GM19452 (cell line): Measurements from ENCODE around the gene SKI.

ENCODE experiments used
- ATAC-seq: cut with Tn5 transposase; IDR thresholded peaks from one replicate; pipeline ENCODE4 v1.9.1; 2021; ENCODE audit not compliant: unreplicated experiment

The SKI gene

DNA sequence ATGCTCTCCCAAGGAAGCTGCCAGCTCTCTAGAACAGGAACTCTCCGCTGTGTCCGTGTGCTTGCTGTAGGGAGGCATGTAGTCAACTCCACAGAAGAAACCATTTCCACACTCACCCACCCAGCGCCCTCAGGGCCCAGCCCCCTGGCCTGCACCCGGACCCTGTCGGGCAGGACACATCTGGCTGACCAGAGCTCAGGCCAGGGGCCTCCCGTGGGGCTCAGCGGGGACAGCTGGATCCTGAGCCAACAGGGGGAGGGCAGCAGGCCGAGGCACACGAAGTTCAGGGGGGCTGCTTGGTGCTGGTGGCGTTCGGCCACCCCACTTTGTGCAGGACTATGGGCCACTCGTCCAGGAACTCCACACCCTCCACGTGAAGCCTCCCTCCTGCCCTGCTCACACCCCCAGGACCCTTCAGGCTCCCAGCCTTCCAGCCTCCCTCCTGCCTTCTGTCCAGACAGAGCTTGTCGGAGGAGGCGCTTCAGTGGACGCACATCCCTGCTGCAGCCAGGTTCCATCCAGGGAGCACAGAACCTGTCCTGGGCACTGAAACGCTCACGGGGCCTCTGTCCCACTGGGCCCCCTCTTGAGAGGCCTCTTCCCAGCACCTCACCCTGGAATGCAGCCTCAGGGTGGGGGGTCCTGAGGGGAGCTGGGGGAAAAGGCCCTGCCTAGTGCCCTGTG, 18.6 kb upstream of the SKI start:
- no peak for ATAC-seq

DNA sequence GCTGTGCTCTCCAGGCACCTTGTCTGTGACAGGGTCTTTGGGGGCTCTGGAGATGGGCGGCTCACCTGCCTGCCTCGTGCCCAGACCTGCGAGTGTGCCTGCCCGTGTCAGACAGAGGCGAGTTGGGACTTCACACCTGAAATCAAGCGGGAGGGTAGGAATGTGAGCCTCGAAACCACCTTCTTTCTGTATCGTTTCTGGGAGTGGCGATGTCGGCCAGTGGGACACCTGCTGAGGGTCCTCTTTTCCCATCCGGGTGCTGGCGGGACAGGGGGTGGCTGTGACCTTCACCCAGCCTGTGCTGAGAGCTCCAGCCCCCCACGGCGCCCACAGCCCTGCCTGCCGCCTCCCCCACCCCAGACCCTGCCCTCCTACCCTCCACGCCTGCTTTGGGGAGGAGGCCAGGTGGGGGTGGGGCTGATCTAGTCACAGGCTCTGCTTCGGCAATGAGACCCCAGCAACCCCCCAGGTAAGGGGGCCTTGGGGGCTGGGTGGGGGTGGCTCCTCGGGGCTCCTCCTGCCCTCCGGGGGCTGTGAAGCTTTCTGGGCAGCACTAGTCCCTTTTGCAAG, 17.9 kb upstream of the SKI start:
- ATAC-seq: no peak

DNA sequence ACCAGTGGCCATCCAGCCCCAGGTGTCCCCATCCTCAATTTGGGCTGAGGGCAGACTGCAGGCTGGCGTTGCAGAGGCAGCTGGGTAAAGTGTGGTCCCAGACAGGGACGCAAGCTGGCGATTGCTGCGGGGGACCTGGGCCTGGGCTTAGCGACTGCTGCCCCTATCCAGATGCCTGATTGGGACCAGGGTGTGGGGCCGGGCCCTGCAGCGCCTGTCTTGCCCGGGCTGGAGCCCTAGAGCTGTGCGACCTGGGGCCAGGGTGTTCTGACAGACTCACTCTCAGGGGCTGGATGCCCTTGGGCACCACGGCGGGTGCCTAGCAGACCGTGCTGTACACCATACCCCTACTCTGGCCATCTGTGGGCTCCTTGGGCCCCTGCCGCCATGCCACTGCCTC, 17.3 kb upstream of the SKI start:
- ATAC-seq: no peak

DNA sequence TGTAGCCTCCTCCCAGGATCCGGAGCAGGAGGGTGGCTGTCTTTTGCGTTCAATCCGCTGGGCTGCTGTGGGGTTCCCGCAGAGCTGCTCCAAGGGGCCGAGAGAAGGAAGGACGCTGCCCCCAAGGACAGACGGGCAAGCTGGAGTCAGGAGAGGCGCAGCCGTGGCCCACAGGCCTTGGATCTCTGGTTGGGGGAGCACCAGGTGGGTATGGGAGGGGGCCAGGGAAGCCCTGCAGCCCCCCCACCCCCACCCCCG, 15.9 kb upstream of the SKI start:
- ATAC-seq: no peak

GRCh38 chr1:2212532-2213491, 15.3 kb upstream of the SKI start:
- ATAC-seq: no peak

DNA sequence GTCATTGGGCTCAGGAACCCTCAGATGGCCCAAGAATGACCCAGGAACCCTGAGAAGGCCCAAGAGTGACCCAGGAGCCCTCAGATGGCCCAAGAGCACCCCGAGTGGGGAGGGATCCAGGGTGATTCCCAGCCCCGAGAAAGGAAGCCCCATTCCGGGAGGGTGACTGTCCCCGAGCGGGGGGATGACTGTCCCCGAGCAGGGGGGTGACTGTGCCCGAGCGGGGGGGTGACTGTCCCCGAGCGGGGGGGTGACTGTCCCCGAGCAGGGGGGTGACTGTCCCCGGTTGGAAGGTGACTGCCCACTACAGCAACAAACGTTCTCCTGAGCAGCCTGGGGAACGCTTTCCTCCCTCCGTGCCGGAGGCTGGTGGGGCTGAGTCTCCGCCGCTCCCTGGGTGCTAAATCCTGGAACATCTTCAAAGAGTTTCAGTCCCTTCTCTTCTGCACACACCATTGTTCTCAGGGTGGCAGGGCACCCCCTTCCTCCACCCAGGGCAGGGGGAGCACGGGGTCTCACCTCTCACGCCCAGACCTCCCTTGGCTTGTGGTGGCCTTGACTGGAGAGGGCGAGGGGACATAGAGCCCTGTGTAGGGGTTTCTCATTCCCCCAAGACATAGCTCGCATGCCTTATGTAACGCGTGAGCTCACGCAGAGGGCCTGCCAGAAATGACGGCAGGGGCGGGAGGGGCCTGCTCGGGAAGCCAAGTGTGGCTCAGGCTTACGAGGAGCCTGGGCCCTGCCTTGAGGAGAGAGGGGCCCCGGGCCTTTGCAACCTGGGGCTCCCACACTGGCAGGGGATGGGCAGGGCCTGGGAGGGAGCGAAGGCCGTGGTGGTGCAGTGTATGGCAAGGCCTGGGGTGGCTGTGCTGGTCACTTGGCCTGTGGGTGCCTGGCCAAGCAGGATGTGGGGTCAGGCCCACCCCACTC, 14.3 kb upstream of the SKI start:
- ATAC-seq: no peak

DNA sequence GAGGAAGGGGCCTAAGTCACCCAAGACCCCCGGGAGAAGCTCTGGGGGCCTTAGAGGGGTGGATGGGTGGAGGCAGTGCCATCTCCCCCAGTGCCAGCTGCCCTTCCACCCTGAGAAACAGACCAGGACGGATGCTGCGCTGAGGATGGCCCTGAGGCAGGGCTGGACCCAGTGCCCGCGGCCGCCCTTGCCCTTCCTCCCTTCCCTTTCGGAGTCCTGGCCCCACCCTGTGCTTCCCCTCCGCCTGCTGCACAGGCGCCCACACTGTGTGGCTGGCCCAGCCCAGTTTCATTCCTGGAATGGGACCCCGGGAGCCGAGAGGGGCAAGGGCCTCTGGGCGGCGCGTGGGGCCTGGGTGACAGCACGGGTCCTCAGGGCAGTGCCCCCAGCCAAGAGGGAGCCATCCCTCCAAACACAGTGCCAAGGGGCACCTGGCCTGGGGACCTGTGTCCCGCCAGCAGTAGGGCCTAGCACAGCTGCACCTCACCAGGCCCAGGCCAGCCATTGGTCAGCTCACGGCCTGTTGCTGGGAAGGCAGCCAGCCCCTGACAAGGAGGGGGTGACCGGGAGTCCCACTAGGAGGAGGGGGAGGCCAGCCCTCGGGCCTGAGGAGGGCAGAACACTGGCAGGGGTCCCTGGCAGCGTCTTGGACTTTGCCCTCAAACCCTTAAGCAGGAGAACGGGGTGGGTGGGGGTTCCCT, 13.4 kb upstream of the SKI start:
- no peak for ATAC-seq

- ATAC-seq: no peak
These were observed 12.8 kb upstream of the SKI start for GRCh38 chr1:2215329-2215728.

GRCh38 chr1:2215909-2216766, 12.0 kb upstream of the SKI start:
- ATAC-seq: no peak

GRCh38 chr1:2216767-2217058, 11.4 kb upstream of the SKI start:
- ATAC-seq: no peak

- ATAC-seq: no peak
These were observed 6.8 kb upstream of the SKI start for GRCh38 chr1:2221271-2221670.

DNA sequence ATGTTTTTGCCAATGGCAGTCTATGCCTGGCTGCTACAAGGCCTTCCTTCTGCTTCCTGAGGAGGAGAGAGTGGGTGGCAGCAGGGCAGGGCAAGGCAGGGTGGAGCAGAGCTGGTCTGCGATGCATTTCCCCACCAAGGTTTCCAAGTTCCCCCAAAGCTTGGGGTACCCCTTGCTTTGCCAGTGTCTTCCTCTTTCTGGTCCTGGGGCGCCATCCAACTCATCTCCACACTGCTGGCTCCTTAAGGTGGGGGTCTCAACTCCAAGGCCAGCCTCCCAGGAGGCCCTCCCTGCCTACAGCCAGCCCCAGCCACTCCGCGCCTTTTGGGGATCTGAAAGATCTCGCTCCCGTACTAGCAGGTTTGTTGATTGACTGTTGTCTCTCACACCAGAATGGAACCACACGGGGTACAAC, 3.9 kb upstream of the SKI start:
- no peak for ATAC-seq

DNA sequence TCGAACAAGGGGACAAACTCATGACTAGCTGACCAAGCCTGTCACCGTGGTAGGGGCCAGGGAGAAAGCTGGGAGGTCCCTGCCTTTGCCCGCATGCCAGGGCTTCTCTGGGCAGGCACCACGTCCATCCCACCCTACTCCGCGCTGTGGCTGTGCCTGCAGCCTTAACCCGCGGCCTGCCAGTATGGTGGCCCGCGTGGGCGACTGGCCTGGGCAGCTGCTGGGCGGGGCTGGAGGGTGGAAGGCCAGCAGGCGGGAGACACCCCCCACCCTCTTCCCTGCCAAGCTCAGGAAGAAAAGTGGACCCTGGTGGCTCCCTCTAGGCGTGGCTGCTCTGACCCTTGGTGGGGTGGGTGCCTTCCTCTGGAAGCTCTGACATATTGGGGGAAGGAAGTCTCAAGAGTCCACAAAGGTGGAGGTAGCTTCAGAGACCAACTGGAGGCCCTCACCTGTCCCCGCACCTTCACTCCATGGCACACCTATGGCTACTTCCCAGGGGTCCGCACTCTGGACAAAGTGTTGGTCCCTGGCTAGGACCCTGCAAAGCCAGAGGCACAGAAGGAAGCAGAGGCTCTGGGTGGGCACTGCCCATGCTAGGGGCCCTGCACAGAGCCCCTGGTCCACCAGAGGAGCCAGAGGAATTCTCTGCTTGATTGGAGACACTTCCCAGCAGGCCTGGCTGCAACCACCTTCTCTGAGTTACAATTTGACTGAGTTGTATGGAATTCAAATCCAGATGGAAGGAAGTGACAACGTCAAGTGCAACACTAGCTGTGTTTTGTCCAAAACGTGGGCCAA, 3.3 kb upstream of the SKI start:
- ATAC-seq: no peak

DNA sequence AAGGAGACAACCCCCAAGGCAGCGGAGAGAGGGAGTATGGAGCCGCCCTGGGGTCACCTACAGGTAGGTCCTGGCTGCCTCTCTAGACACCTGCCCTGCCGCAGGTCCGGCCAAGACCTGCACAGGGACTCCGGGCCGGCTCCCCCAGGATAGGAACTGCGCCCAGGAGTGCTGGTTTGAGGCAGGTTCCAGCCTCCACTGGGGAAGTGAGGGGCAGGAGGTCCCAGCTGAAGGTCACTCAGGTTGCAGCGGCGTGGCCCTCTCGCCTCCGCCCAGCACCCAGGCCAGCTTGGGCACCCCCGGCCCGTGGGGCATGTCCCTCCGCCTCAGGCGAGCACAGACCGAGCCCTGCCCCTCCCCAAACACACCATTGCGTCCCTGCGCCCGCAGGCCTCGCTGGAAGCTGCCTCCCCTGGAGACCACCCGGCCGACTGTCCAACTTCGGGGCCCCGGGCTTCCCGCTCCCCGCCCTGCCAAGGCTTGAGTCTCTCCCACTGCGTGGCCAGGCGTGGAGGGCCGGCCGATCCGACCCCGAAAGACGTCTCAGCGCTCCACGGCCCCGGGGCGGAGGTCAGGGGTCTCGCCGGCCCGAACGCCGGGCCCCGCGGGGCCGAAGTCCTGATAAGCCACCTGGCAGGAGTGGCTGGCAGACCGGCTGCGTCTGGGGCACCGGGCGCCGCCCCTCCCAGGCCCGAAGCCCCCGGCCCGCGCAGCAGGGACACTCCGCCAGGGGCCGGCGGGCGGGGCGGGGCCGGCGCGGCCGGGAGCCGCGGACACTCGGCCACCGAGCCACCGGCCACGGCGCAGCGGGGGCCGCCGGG, 1.4 kb upstream of the SKI start:
- ATAC-seq: peak; percentile 2

DNA sequence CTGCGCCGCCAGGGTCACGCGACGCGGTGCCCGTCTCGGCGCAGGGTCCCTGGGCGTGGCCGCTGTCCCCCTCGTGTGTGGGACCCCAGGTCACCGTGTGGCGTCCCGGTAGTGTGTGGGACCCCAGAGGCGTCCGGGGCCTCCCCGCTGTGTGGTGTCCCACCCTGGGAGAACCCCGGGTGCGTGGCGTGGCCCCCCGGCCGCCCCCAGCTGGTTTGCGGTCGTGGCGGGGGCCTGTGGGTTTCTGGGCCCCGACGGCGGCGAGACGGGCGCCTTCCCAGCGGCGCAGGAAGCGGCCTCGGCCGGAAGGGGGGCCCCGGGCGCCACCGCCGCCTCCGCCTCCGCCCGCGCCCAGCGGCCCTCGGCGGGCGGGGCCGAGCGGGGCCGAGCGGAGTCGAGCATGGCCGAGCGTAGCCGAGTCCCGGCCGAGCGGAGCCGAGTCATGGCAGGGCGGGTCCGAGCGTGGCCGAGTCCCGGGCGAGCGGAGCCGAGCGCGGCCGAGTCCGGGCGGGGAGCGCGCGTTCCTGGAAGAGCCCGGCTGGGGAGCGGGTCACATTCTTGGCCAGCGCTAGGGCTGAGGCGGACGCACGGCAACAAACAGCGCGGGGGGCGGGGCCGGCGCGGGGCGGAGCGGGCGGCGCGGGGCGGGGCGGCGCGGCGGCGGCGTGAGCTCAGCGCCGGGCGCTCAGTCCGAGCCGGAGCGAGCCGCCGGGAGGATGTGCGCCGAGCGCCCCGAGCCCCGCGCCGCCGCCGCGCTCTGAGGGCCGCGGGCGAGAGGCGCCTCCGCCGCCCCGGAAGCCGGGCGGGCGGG, 568 bp upstream of the SKI start:
- ATAC-seq: peak; percentile 87

DNA sequence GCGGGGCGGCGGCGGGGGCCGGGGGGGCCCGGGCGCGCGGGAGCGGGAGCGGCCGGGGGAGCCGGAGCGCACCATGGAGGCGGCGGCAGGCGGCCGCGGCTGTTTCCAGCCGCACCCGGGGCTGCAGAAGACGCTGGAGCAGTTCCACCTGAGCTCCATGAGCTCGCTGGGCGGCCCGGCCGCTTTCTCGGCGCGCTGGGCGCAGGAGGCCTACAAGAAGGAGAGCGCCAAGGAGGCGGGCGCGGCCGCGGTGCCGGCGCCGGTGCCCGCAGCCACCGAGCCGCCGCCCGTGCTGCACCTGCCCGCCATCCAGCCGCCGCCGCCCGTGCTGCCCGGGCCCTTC, 546 bp downstream of the SKI start:
- no peak for ATAC-seq

GRCh38 chr1:2229037-2229864, 1.1 kb downstream of the SKI start:
- no peak for ATAC-seq
